ENCODE measurements around the gene DDAH2. TPM values are rescaled to one million over a fixed set of nuclear protein-coding genes. Genes with fewer than 3 reads are reported as not detected.
A peak's percentile ranks its signal among the peaks of the same experiment; 100 is the strongest.

DDAH2 gene
- total RNA-seq, 2 experiments from 2014 or later: 3.0 to 3.3 TPM

DNA sequence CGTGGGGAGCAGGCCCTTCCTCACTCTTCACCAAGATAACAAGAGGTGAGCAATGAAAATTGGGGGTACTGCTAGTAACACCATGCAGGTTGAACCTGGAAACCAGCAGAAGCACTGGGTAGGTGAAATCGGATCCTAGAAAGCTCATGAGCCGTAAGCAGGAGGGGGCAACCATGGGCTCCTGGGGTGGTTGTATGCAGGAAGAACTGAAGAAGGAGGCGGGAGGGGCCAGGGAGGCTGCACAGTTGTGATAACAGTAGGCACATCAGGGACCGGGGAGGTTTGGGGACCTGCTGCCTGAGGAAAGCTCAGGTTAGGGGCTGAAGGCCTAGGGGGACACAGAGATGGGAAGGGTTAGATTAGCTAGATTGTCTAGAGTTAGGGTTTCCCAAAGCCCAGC, 42.6 kb downstream of the DDAH2 start:
- peaks cover 56% of the 10 kb centered on the region for H3K36me3 Mint-ChIP-seq (ENCODE audit: low read depth)

DNA sequence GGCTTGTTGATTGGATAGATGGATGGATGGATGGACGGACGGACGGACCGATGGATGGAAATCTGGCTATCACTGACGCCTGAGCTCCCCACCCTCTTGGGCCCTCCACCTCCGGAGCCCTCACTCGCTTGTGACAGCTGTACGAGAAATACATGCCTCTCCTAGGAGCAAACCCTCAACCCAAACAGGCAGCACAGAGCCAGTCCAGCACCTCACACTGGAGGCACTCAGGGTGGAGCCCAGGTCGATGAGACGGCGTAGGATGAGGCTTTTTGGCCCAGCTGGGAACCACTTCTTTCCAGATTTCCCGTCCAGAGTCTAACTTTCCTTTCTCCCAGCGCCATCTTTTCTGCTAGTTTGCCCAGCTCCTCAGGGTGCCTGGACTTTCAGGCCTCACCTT, 45.5 kb downstream of the DDAH2 start:
- TF ChIP-seq, protein P1, sequence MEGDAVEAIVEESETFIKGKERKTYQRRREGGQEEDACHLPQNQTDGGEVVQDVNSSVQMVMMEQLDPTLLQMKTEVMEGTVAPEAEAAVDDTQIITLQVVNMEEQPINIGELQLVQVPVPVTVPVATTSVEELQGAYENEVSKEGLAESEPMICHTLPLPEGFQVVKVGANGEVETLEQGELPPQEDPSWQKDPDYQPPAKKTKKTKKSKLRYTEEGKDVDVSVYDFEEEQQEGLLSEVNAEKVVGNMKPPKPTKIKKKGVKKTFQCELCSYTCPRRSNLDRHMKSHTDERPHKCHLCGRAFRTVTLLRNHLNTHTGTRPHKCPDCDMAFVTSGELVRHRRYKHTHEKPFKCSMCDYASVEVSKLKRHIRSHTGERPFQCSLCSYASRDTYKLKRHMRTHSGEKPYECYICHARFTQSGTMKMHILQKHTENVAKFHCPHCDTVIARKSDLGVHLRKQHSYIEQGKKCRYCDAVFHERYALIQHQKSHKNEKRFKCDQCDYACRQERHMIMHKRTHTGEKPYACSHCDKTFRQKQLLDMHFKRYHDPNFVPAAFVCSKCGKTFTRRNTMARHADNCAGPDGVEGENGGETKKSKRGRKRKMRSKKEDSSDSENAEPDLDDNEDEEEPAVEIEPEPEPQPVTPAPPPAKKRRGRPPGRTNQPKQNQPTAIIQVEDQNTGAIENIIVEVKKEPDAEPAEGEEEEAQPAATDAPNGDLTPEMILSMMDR (IDR thresholded peaks at IDR 0.05): no peak

More for the DNA sequence above, 42.6 kb downstream of the DDAH2 start:
- Mint-ChIP-seq H3K4me3 (no peak overlapping the region), H3K27me3 (no peaks in the 10 kb centered on the region), H3K27ac (no peak overlapping the region), H3K4me1 (ENCODE audit: low read depth) (peaks cover 3% of the 10 kb centered on the region), H3K9me3 (no peaks in the 10 kb centered on the region)
- H3K4me1 ChIP-seq (ENCODE audit: insufficient read depth, low read length): peaks cover 5% of the 10 kb centered on the region
- TF ChIP-seq, protein P1 (IDR thresholded peaks at IDR 0.05): no peak
- no peak for DNase-seq
- H3K27ac ChIP-seq (ENCODE audit: low read depth in 1 of 2, low read length in 2 of 2): no peak overlapping the region
- no peaks in the 10 kb centered on the region for H3K27me3 ChIP-seq (ENCODE audit: control insufficient read depth in 1 of 2, insufficient read depth in 2 of 2, low read length in 2 of 2)
- CTCF ChIA-PET: no interaction called here
- intact Hi-C loops (cut with DNase I, micrococcal nuclease): no loop called here
- peaks cover 52% of the 10 kb centered on the region for H3K36me3 ChIP-seq (ENCODE audit: insufficient read depth, low read length)
- H3K4me3 ChIP-seq (ENCODE audit: low read length): no peak overlapping the region
- H3K9me3 ChIP-seq (ENCODE audit: control insufficient read depth in 1 of 2, insufficient read depth in 1 of 2, low read length in 2 of 2): no peaks in the 10 kb centered on the region
- ATAC-seq (ENCODE audit: poor library complexity): no peak
- POLR2A ChIA-PET: no interaction called here

DNA sequence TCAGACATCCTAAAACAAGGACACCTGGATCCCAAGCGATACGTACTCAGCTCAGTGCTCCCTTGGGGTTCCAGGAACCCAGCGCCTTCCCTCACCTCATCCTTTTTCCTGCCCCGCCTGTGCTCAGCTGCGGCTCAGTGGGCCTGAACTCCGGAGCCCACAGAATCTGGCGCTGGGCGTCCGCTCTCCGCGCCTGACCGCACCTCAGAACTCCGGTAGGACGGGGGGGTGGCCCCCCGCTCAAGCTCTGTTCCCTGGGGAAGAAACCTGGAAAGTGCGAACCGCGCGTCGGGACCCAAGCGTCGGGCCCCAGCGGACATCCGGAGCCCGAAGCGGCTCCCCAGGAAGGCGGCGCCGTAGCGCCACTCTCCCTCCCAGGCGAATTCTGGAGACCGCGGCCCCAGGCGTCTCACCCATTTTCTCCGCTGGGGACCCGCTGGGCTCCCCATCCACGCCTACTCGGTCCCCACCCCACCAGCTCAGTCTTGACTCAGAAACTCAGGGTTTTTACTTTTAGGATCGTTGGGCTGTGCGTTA, 47.9 kb downstream of the DDAH2 start:
- H3K4me1 ChIP-seq (ENCODE audit: insufficient read depth, low read length): peaks cover 21% of the 10 kb centered on the region
- ATAC-seq (ENCODE audit: poor library complexity) (peak; percentile 71), DNase-seq (peak in 8 of 14 experiments; percentile 23 to 72 (median 47))
- Mint-ChIP-seq H3K27ac (peak overlapping the region; percentile 35), H3K4me1 (ENCODE audit: low read depth) (peaks cover 19% of the 10 kb centered on the region), H3K4me3 (peak overlapping the region; percentile 87), H3K36me3 (ENCODE audit: low read depth) (peaks cover 12% of the 10 kb centered on the region), H3K9me3 (no peaks in the 10 kb centered on the region), H3K27me3 (no peaks in the 10 kb centered on the region)
- H3K27me3 ChIP-seq (ENCODE audit: control insufficient read depth in 1 of 2, insufficient read depth in 2 of 2, low read length in 2 of 2): no peaks in the 10 kb centered on the region
- H3K27ac ChIP-seq (ENCODE audit: low read depth in 1 of 2, low read length in 2 of 2): peak overlapping the region in 1 of 2 donors; percentile 44
- POLR2A ChIA-PET: interaction anchor here (0.6 to 1.9 kb wide), 8 partner anchors 14 to 515 kb away, joined by 3 to 12 read pairs (median 4); partner anchors contain the start of genes ABHD16A, EHMT2, GPANK1 and HSPA1B
- peak overlapping the region; percentile 79 for H3K4me3 ChIP-seq (ENCODE audit: low read length)
- H3K9me3 ChIP-seq (ENCODE audit: control insufficient read depth in 1 of 2, insufficient read depth in 1 of 2, low read length in 2 of 2): no peaks in the 10 kb centered on the region
- intact Hi-C loops (cut with DNase I, micrococcal nuclease): loop anchor here in 1 of 2 experiments (2.0 to 5.0 kb wide), 3 partner anchors 48 to 271 kb away; partner anchors contain the start of gene DDAH2
- CTCF ChIA-PET: interaction anchor here (0.7 to 1.4 kb wide), 6 partner anchors 14 to 149 kb away, joined by 3 to 10 read pairs (median 4); partner anchors contain the start of gene ABHD16A
- TF ChIP-seq, protein P1 (IDR thresholded peaks at IDR 0.05): no peak
- no peaks in the 10 kb centered on the region for H3K36me3 ChIP-seq (ENCODE audit: insufficient read depth, low read length)

More for the DNA sequence above, 45.5 kb downstream of the DDAH2 start:
- no peak for ATAC-seq (ENCODE audit: poor library complexity)
- no peak for DNase-seq
- Histone ChIP-seq H3K9me3 (ENCODE audit: control insufficient read depth in 1 of 2, insufficient read depth in 1 of 2, low read length in 2 of 2) (no peaks in the 10 kb centered on the region), H3K4me3 (ENCODE audit: low read length) (no peak overlapping the region), H3K27me3 (ENCODE audit: control insufficient read depth in 1 of 2, insufficient read depth in 2 of 2, low read length in 2 of 2) (no peaks in the 10 kb centered on the region), H3K36me3 (ENCODE audit: insufficient read depth, low read length) (peaks cover 23% of the 10 kb centered on the region), H3K4me1 (ENCODE audit: insufficient read depth, low read length) (peaks cover 21% of the 10 kb centered on the region), H3K27ac (ENCODE audit: low read depth in 1 of 2, low read length in 2 of 2) (no peak overlapping the region)
- CTCF ChIA-PET: no interaction called here
- POLR2A ChIA-PET: no interaction called here
- H3K27me3 Mint-ChIP-seq: no peaks in the 10 kb centered on the region
- peak overlapping the region; percentile 30 for H3K4me3 Mint-ChIP-seq
- H3K27ac Mint-ChIP-seq: peak overlapping the region; percentile 18
- no peaks in the 10 kb centered on the region for H3K9me3 Mint-ChIP-seq
- intact Hi-C loops (cut with DNase I, micrococcal nuclease): loop anchor here in 1 of 2 experiments (5.0 kb wide), 1 partner anchor 269 kb away; no protein-coding TSS in a partner anchor
- peaks cover 28% of the 10 kb centered on the region for H3K36me3 Mint-ChIP-seq (ENCODE audit: low read depth)
- H3K4me1 Mint-ChIP-seq (ENCODE audit: low read depth): peaks cover 19% of the 10 kb centered on the region

All from CD4-positive, alpha-beta T cell (primary cell).